ENCODE data around the gene STAG2.
"Not testable (repeated sequence)": the region's sequence is repeated elsewhere in the genome, so short reads cannot be mapped to it uniquely, and the experiment has no call there.

STAG2 gene

DNA sequence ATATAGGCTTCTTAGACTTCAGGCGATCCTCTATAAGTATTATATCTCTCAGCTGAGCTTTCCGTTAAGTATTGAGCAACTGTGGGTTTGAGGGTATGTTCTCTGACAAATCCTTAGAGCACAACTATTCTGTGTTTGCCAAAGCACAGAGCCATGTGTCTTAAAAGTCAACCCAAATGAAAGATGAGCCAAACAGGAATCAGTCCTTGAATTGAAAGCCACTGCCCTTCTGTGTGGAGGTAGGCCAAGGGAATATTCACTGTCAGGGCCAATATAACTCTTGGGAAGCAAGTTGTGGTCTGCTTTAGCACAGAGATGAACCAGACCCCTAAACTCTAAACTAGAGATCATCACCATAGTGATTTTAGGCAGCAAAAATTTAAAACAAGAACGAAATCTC, 164.0 kb downstream of the STAG2 start:
- no peaks in the 10 kb centered on the region for H3K27me3 ChIP-seq (ENCODE audit: insufficient read depth, insufficient read length)
- no peaks in the 10 kb centered on the region for H3K36me3 ChIP-seq (ENCODE audit: insufficient read depth, insufficient read length, low read length)
- no peak for TF ChIP-seq SUZ12 (IDR thresholded peaks at IDR 0.05; ENCODE audit: extremely low read depth, insufficient read depth, insufficient read length)
- no peak for TF ChIP-seq ZNF274 (IDR thresholded peaks at IDR 0.05; ENCODE audit: low read depth, low read length)
- no peak for TF ChIP-seq YY1 (IDR thresholded peaks at IDR 0.05; ENCODE audit: insufficient read depth, insufficient read length)
- H3K9ac ChIP-seq (ENCODE audit: insufficient read length, low read depth): no peak overlapping the region
- no peak for DNase-seq (ENCODE audit: low read depth, low spot score)
- no peaks in the 10 kb centered on the region for H3K4me1 ChIP-seq (ENCODE audit: insufficient read depth, insufficient read length)
- H3K9me3 ChIP-seq (ENCODE audit: insufficient read depth, low read length): no peaks in the 10 kb centered on the region
- no peak overlapping the region for H3K4me3 ChIP-seq (ENCODE audit: insufficient read length, low read depth)

DNA sequence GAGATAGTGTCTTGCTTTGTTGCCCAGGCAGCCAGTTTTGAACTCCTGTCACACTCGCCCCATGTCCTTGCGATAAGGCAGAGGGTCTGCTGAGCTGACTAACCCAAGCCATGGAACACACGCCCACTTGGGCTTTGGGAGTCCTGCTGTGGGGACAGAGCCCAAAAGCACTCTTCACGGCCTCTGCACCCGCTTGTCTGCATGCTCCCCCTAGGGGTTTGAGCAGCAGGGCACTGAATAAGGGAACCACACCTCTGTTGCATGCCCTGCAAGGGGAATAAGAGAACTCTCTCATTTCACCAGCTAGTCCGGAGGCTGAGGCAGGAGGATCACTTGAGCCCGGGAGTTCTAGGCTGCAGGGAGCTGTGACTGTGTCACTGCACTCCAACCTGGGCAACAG, 166.0 kb downstream of the STAG2 start:
- no peaks in the 10 kb centered on the region for H3K4me1 ChIP-seq (ENCODE audit: insufficient read depth, insufficient read length)

DNA sequence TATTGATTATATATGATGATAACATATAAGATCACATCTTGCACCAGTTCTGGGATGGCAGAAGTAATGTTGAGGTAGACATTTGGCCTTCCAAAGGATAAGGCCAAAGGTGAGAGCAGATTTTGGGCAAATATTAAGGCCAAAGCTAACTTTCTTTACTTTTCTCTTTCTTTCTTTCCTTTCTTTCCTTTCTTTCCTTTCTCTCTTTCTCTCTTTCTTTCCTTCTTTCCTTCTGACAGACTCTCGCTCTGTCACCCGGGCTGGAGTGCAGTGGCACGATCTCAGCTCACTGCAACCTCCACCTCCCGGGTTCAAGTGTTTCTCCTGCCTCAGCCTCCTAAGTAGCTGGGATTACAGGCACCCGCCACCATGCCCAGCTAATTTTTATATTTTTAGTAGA, 170.9 kb downstream of the STAG2 start:
- not testable (repeated sequence) for H3K9ac ChIP-seq (ENCODE audit: insufficient read length, low read depth); H3K27me3 ChIP-seq (ENCODE audit: insufficient read depth, insufficient read length)

More for the DNA sequence above, 166.0 kb downstream of the STAG2 start:
- Histone ChIP-seq H3K36me3 (ENCODE audit: insufficient read depth, insufficient read length, low read length) (no peaks in the 10 kb centered on the region), H3K9ac (ENCODE audit: insufficient read length, low read depth) (no peak overlapping the region), H3K4me3 (ENCODE audit: insufficient read length, low read depth) (no peak overlapping the region), H3K9me3 (ENCODE audit: insufficient read depth, low read length) (no peaks in the 10 kb centered on the region), H3K27me3 (ENCODE audit: insufficient read depth, insufficient read length) (no peaks in the 10 kb centered on the region)
- no peak for DNase-seq (ENCODE audit: low read depth, low spot score)
- no peak for TF ChIP-seq ZNF274 (IDR thresholded peaks at IDR 0.05; ENCODE audit: low read depth, low read length)
- TF ChIP-seq YY1 (IDR thresholded peaks at IDR 0.05; ENCODE audit: insufficient read depth, insufficient read length): no peak
- TF ChIP-seq SUZ12 (IDR thresholded peaks at IDR 0.05; ENCODE audit: extremely low read depth, insufficient read depth, insufficient read length): no peak

DNA sequence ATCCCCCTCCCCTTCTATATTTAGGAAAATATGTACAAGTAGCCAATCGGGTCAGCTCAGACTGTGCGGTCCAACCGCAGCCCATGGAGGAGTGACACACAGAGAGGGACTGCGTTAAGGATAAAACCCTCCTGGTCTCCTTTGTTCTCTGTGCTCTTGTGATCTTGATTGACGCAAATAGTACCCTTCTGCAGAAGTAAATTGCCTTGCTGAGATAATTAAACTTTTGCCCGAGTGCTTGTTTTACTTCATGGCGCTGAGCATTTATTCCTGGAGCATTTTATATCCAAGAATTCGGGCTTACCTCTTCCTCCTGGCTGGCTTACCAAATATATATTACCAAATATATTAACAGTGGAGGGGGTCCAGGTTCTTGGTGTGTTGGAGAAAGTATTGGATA, 184.2 kb downstream of the STAG2 start:
- Histone ChIP-seq H3K4me1 (ENCODE audit: insufficient read depth, insufficient read length) (no peaks in the 10 kb centered on the region), H3K4me3 (ENCODE audit: insufficient read length, low read depth) (no peak overlapping the region), H3K9ac (ENCODE audit: insufficient read length, low read depth) (no peak overlapping the region), H3K9me3 (ENCODE audit: insufficient read depth, low read length) (no peaks in the 10 kb centered on the region; the same call in 1 of the 2 replicates), H3K27me3 (ENCODE audit: insufficient read depth, insufficient read length) (no peaks in the 10 kb centered on the region), H3K36me3 (ENCODE audit: insufficient read depth, insufficient read length, low read length) (no peaks in the 10 kb centered on the region)
- TF ChIP-seq SUZ12 (IDR thresholded peaks at IDR 0.05; ENCODE audit: extremely low read depth, insufficient read depth, insufficient read length): no peak
- TF ChIP-seq YY1 (IDR thresholded peaks at IDR 0.05; ENCODE audit: insufficient read depth, insufficient read length): no peak
- TF ChIP-seq ZNF274 (IDR thresholded peaks at IDR 0.05; ENCODE audit: low read depth, low read length): no peak
- no peak for DNase-seq (ENCODE audit: low read depth, low spot score)

More for the DNA sequence above, 170.9 kb downstream of the STAG2 start:
- not testable (repeated sequence) for DNase-seq (ENCODE audit: low read depth, low spot score); H3K9me3 ChIP-seq (ENCODE audit: insufficient read depth, low read length); H3K4me3 ChIP-seq (ENCODE audit: insufficient read length, low read depth); H3K4me1 ChIP-seq (ENCODE audit: insufficient read depth, insufficient read length); H3K36me3 ChIP-seq (ENCODE audit: insufficient read depth, insufficient read length, low read length)

DNA sequence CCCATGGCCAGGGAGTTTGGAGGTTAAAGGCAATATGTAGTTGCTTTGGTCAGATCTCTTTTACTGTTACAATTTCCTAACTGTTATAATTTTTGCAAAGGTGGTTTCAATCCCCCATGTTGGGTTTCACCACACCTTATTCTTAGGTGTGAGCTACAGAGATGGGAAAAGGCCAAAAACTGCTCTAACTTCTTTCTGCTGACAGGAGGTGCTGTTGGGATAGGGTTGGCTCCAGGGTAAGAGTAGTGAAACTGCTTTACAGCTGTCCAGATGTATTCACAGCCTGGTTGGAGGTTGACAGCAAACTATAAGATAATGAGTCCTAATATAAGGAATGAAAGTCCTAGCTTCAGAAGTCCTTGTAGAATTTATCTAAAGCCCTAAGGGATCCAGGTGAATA, 189.7 kb downstream of the STAG2 start:
- Histone ChIP-seq H3K9me3 (ENCODE audit: insufficient read depth, low read length) (no peaks in the 10 kb centered on the region; the same call in 1 of the 2 replicates), H3K4me3 (ENCODE audit: insufficient read length, low read depth) (no peak overlapping the region), H3K36me3 (ENCODE audit: insufficient read depth, insufficient read length, low read length) (no peaks in the 10 kb centered on the region), H3K27me3 (ENCODE audit: insufficient read depth, insufficient read length) (no peaks in the 10 kb centered on the region), H3K9ac (ENCODE audit: insufficient read length, low read depth) (no peak overlapping the region), H3K4me1 (ENCODE audit: insufficient read depth, insufficient read length) (no peaks in the 10 kb centered on the region)
- no peak for DNase-seq (ENCODE audit: low read depth, low spot score)
- TF ChIP-seq ZNF274 (IDR thresholded peaks at IDR 0.05; ENCODE audit: low read depth, low read length): no peak
- TF ChIP-seq YY1 (IDR thresholded peaks at IDR 0.05; ENCODE audit: insufficient read depth, insufficient read length): no peak
- no peak for TF ChIP-seq SUZ12 (IDR thresholded peaks at IDR 0.05; ENCODE audit: extremely low read depth, insufficient read depth, insufficient read length)

Measured in NT2/D1 (cell line).